OCI-LY3 (cell line): ENCODE results near the gene CPTP.

Experiments
- H2AFZ ChIP-seq: fragments of 200-600, 300-600 bp; shearing (Covaris generic); 2 replicates; pipeline ENCODE4 v1.6.0; 2014; ENCODE audit warnings: antibody characterized with exemption, low read depth, low read length
- H3K27ac ChIP-seq: fragments of 200-600, 300-600 bp; sonication (generic); 2 replicates; pipeline ENCODE4 v1.5.1; 2014; ENCODE audit warnings: mild to moderate bottlenecking, low read length, moderate library complexity, mixed read lengths
- H3K27me3 ChIP-seq: fragments of 200-600, 300-600 bp; sonication (generic); 2 replicates; pipeline ENCODE4 v1.6.1; 2014; ENCODE audit warnings: low read depth, low read length, mixed read lengths
- H3K36me3 ChIP-seq: fragments of 200-600, 300-600 bp; sonication (generic); replicated peaks from 2 replicates; pipeline ENCODE3; 2014; ENCODE audit warnings: low read depth, low read length, mixed read lengths
- H3K4me1 ChIP-seq: fragments of 300-600, 200-600 bp; sonication (generic); 2 replicates; pipeline ENCODE4 v1.6.1; 2014; ENCODE audit warnings: low read length, mixed read lengths
- H3K4me2 ChIP-seq: fragments of 200-600, 300-600 bp; sonication (generic); 2 replicates; pipeline ENCODE4 v1.6.1; 2014; ENCODE audit warnings: low read length, mixed read lengths
- H3K4me3 ChIP-seq: fragments of 300-600, 200-600 bp; sonication (generic); 2 replicates; pipeline ENCODE4 v1.5.1; 2014; ENCODE audit warnings: antibody characterized with exemption, mild to moderate bottlenecking, low read length, moderate library complexity
- H3K79me2 ChIP-seq: fragments of 300-600, 200-600 bp; shearing (Covaris generic); 2 replicates; pipeline ENCODE4 v1.6.1; 2014; ENCODE audit warnings: mild to moderate bottlenecking, low read length, mixed read lengths
- H3K9ac ChIP-seq: fragments of 300-600, 200-600 bp; shearing (Covaris generic); 2 replicates; pipeline ENCODE4 v1.6.0; 2014; ENCODE audit warnings: mild to moderate bottlenecking, low read length, moderate library complexity
- H3K9me3 ChIP-seq: fragments of 200-600, 300-600 bp; shearing (Covaris generic); 2 replicates; pipeline ENCODE4 v1.6.1; 2014; ENCODE audit warnings: low read length, mixed read lengths; ENCODE audit not compliant: insufficient read depth
- H4K20me1 ChIP-seq: fragments of 200-600, 300-600 bp; sonication (generic); 2 replicates; pipeline ENCODE4 v1.6.1; 2016; ENCODE audit warnings: low read length, mixed read lengths; ENCODE audit not compliant: insufficient read depth
- CTCF ChIP-seq: fragments of 200-600, 300-600 bp; sonication (generic); IDR thresholded peaks from 2 replicates; pipeline ENCODE4 v1.5.1; 2014; ENCODE audit warnings: antibody characterized with exemption, low read length, low read depth
- EZH2phosphoT487 ChIP-seq: fragments of 200-600 bp; shearing (Covaris generic); IDR thresholded peaks from 2 replicates; pipeline ENCODE4 v1.6.1; 2018; ENCODE audit warnings: antibody characterized with exemption, mixed run types, low read depth

The CPTP gene

DNA sequence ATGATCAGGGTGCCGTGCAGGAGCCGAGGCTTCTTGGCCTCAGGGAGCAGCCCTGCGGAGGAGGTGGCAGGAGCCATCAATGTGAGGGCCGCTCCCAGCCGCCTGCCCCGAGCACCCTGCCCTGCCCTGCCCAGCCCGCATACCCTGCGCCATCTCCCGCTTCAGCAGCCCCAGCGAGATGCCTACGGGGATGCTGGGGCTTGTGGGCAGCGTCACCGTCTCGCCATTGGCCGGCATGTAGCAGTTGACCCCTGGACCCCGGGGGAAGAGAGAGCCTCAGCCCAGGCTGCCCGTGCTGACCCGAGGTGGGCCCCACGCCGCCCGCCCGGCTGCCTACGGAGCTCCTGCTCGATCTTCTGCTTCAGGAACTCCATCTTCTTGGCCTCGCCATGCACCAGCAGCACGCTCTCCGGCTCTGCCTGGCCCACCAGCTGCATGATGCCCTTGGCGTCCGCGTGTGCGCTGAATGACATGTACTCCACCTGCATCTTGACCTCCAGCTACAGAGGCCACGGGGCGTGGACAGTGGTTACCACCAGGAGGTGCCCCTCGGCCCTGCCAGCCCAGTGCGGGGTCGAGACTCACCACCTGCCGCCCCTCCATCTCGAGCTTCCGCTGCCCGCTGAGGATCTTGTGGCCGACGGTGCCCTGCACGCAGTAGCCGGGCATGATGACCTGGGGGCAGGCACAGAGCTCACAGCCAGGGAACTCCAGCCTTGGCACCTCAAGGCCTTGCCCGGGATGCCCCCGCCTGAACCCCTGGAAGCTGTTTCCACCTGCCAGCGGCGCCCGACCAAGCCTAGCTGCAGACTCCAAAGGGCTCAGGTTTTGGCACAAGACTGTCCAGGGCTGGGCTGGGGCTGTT is 11.9 kb upstream of the CPTP start:
- H3K27me3 ChIP-seq: no peaks in the 10 kb centered on the region
- H3K27ac ChIP-seq: no peak overlapping the region

GRCh38 chr1:1313500-1314236 is 10.9 kb upstream of the CPTP start:
- no peak overlapping the region for H3K27ac ChIP-seq
- peaks cover 5% of the 10 kb centered on the region; the same call in 1 of the 2 replicates for H3K79me2 ChIP-seq
- no peak overlapping the region for H2AFZ ChIP-seq
- TF ChIP-seq CTCF (no peak), EZH2phosphoT487 (no peak)
- H3K36me3 ChIP-seq: peaks cover 30% of the 10 kb centered on the region
- H3K27me3 ChIP-seq: no peaks in the 10 kb centered on the region
- H4K20me1 ChIP-seq: 0 out of 2 replicates have a peak, but pooled peaks cover 3% of the 10 kb centered on the region
- no peaks in the 10 kb centered on the region for H3K9me3 ChIP-seq
- no peak overlapping the region for H3K4me2 ChIP-seq
- H3K9ac ChIP-seq: no peak overlapping the region
- H3K4me3 ChIP-seq: no peak overlapping the region
- H3K4me1 ChIP-seq: peaks cover 7% of the 10 kb centered on the region

More for the DNA sequence above, 11.9 kb upstream of the CPTP start:
- Histone ChIP-seq H3K4me2 (no peak overlapping the region), H3K4me3 (no peak overlapping the region), H3K9me3 (no peaks in the 10 kb centered on the region), H3K36me3 (peaks cover 27% of the 10 kb centered on the region), H3K9ac (no peak overlapping the region), H4K20me1 (0 out of 2 replicates have a peak, but pooled peaks cover 3% of the 10 kb centered on the region), H3K79me2 (peaks cover 5% of the 10 kb centered on the region; the same call in 1 of the 2 replicates), H3K4me1 (peaks cover 7% of the 10 kb centered on the region), H2AFZ (no peak overlapping the region)
- TF ChIP-seq EZH2phosphoT487 (no peak), CTCF (no peak)

DNA sequence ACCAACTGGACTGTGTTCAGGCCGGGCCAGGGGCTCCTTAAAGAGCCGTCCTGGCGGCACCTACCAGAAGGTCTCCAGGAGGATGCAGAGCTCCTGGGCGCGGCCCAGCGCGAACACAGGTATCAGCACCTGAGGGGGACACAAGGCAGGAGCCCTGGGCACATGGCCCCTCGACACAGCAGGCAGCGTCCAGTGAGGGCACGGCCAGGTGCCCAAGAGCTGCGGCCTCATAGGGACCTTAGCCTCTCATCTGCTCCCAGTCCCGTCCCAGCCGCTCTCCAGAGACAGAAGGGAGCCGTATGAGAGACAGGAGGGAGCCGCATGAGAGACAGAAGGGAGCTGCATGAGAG is 10.4 kb upstream of the CPTP start:
- no peak overlapping the region for H3K4me2 ChIP-seq
- no peak overlapping the region for H3K27ac ChIP-seq
- TF ChIP-seq EZH2phosphoT487: no peak
- TF ChIP-seq CTCF: no peak
- H2AFZ ChIP-seq: no peak overlapping the region
- H3K4me1 ChIP-seq: peaks cover 6% of the 10 kb centered on the region
- peaks cover 31% of the 10 kb centered on the region for H3K36me3 ChIP-seq
- no peak overlapping the region for H3K4me3 ChIP-seq
- H4K20me1 ChIP-seq: 0 out of 2 replicates have a peak, but pooled peaks cover 3% of the 10 kb centered on the region
- no peaks in the 10 kb centered on the region for H3K9me3 ChIP-seq
- no peak overlapping the region for H3K9ac ChIP-seq
- H3K79me2 ChIP-seq: peaks cover 9% of the 10 kb centered on the region; the same call in 1 of the 2 replicates
- H3K27me3 ChIP-seq: no peaks in the 10 kb centered on the region

GRCh38 chr1:1314678-1315335 is 9.8 kb upstream of the CPTP start:
- Histone ChIP-seq H3K4me2 (no peak overlapping the region), H3K36me3 (peaks cover 35% of the 10 kb centered on the region), H3K79me2 (peaks cover 14% of the 10 kb centered on the region; the same call in 1 of the 2 replicates), H3K27ac (no peak overlapping the region), H3K9ac (no peak overlapping the region), H3K4me1 (peaks cover under 1% of the 10 kb centered on the region; the same call in 1 of the 2 replicates), H3K27me3 (no peaks in the 10 kb centered on the region), H3K9me3 (no peaks in the 10 kb centered on the region), H2AFZ (no peak overlapping the region), H4K20me1 (0 out of 2 replicates have a peak, but pooled peaks cover 3% of the 10 kb centered on the region), H3K4me3 (no peak overlapping the region)
- TF ChIP-seq CTCF (no peak), EZH2phosphoT487 (no peak)
